ENCODE measurements around the gene NHEJ1. TPM values are rescaled to one million over a fixed set of nuclear protein-coding genes. Genes with fewer than 3 reads are reported as not detected.

NHEJ1 gene
- total and polyA plus RNA-seq, 9 of the 15 experiments (the other 6 are each of a cell fraction or from before 2014, with no cell fraction given) = 9.0 to 23.7 (median 13.9) TPM

DNA sequence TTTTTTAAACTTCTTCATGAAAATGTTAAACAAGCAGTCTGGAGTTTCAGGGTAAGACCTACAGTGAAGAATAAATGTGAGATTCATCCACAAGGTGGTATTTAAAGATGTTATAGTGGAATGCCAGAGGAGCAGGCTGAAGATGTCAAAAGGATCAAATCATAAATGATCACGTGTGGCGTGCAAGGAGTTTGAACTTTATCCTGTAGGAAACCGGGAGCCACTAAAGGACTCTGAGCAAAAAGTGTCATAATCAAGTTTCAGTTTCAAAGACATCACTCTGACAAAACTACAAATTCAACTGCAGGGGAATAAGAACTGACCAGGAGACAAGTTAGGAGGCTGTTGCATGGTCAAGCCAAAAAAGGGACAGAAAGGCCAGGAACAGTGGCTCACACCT is 19.9 kb downstream of the NHEJ1 start (continued):
- TF ChIP-seq, protein P1, sequence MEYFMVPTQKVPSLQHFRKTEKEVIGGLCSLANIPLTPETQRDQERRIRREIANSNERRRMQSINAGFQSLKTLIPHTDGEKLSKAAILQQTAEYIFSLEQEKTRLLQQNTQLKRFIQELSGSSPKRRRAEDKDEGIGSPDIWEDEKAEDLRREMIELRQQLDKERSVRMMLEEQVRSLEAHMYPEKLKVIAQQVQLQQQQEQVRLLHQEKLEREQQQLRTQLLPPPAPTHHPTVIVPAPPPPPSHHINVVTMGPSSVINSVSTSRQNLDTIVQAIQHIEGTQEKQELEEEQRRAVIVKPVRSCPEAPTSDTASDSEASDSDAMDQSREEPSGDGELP (CRISPR knock-in tag; IDR thresholded peaks at IDR 0.05; ENCODE audit: borderline replicate concordance) = no peak
- TF ChIP-seq SREBF2 (CRISPR knock-in tag; IDR thresholded peaks at IDR 0.05) (no peak), SIRT6 (IDR thresholded peaks at IDR 0.05; ENCODE audit: low read depth, low read length) (no peak)

DNA sequence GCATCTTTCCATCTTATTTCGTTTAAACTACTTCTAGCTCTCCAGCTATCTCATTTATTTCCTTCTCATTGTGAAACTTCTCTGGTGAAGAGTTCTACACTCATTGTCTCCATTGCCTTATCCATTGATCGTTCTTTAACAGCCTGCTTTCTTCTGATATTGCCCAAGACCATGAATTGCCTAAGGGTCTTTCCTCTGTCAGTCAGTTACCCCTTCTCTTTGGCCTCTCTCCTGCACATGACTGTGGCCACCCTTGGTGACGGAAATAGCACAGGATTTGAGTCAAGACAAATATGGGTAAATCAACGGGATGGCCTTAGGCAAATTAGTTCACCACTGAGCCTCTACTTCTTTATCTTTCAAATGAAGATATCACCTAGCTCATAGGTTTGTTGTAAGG is 26.6 kb downstream of the NHEJ1 start:
- no peak for FAIRE-seq
- Histone ChIP-seq H3K27ac (ENCODE audit: extremely low read depth, low read depth, low read length) (no peak overlapping the region), H3K4me2 (ENCODE audit: insufficient read depth, low read length) (no peak overlapping the region), H2AFZ (ENCODE audit: low read depth, low read length) (no peak overlapping the region), H3K9me1 (ENCODE audit: control insufficient read depth, insufficient read depth, low read length) (no peaks in the 10 kb centered on the region), H4K20me1 (replicated peaks; ENCODE audit: control insufficient read depth, insufficient read depth, low read length) (no peaks in the 10 kb centered on the region), H3K27me3 (ENCODE audit: control insufficient read depth in 2 of 2, insufficient read depth in 2 of 2, low read length in 2 of 2) (no peaks in the 10 kb centered on the region), H3K9ac (ENCODE audit: insufficient read depth in 1 of 2, low read depth in 2 of 2, low read length in 2 of 2) (no peak overlapping the region), H3K4me3 (no peak overlapping the region), H3K79me2 (ENCODE audit: control insufficient read depth, insufficient read depth, low read length) (no peaks in the 10 kb centered on the region), H3K9me3 (replicated peaks; ENCODE audit: control insufficient read depth, insufficient read depth, low read depth, low read length) (no peaks in the 10 kb centered on the region), H3K4me1 (replicated peaks in 1 of 2; ENCODE audit: control insufficient read depth in 2 of 2, insufficient read depth in 2 of 2, low read length in 2 of 2) (peaks cover under 1 to 2% of the 10 kb centered on the region in 2 experiments; a peak in 3 of 5 replicates), H3K36me3 (ENCODE audit: control insufficient read depth, insufficient read depth, low read length) (no peaks in the 10 kb centered on the region)
- no peak for DNase-seq (ENCODE audit: extremely low read depth in 1 of 4, low spot score in 3 of 4)
- POLR2A ChIA-PET = interaction anchor here (0.5 to 0.8 kb wide), 2 partner anchors 11 to 145 kb away, joined by 3 read pairs; no protein-coding TSS in a partner anchor
- in situ Hi-C loops (cut with MboI) (no loop called here), intact Hi-C loops (cut with micrococcal nuclease) (no loop called here)
- ATAC-seq = no peak
- BruUV-seq (replicated peaks) = no TSS peak
- CTCF ChIA-PET (ENCODE audit: low intra/inter-chr PET ratio) = no interaction called here
- TF ChIP-seq CHCHD3 (CRISPR knock-in tag; IDR thresholded peaks at IDR 0.05) (no peak), MED1 (CRISPR knock-in tag; IDR thresholded peaks at IDR 0.05; ENCODE audit: borderline replicate concordance) (no peak), CCAR2 (IDR thresholded peaks at IDR 0.05; ENCODE audit: low read depth, low read length) (no peak), GABPB2 (CRISPR knock-in tag; conservative IDR thresholded peaks at IDR 0.05) (no peak), HIVEP1 (CRISPR knock-in tag; IDR thresholded peaks at IDR 0.05) (no peak), HDAC2 (IDR thresholded peaks at IDR 0.05) (no peak), JUND (IDR thresholded peaks at IDR 0.05; ENCODE audit: borderline replicate concordance, low read depth, low read length) (no peak), JUND (tag; IDR thresholded peaks at IDR 0.05; ENCODE audit: borderline replicate concordance, low read depth, low read length) (no peak)
- TF ChIP-seq, protein P2, sequence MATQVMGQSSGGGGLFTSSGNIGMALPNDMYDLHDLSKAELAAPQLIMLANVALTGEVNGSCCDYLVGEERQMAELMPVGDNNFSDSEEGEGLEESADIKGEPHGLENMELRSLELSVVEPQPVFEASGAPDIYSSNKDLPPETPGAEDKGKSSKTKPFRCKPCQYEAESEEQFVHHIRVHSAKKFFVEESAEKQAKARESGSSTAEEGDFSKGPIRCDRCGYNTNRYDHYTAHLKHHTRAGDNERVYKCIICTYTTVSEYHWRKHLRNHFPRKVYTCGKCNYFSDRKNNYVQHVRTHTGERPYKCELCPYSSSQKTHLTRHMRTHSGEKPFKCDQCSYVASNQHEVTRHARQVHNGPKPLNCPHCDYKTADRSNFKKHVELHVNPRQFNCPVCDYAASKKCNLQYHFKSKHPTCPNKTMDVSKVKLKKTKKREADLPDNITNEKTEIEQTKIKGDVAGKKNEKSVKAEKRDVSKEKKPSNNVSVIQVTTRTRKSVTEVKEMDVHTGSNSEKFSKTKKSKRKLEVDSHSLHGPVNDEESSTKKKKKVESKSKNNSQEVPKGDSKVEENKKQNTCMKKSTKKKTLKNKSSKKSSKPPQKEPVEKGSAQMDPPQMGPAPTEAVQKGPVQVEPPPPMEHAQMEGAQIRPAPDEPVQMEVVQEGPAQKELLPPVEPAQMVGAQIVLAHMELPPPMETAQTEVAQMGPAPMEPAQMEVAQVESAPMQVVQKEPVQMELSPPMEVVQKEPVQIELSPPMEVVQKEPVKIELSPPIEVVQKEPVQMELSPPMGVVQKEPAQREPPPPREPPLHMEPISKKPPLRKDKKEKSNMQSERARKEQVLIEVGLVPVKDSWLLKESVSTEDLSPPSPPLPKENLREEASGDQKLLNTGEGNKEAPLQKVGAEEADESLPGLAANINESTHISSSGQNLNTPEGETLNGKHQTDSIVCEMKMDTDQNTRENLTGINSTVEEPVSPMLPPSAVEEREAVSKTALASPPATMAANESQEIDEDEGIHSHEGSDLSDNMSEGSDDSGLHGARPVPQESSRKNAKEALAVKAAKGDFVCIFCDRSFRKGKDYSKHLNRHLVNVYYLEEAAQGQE (IDR thresholded peaks at IDR 0.05; ENCODE audit: borderline replicate concordance) = no peak
- TF ChIP-seq, protein P2 (CRISPR knock-in tag; IDR thresholded peaks at IDR 0.05; ENCODE audit: low read depth) = no peak
- WGBS (ENCODE audit: insufficient coverage, low coverage, missing lambda C conversion rate) = 33% methylated on average over 2 of the region's 4 CpGs

Data from K562 (cell line).